A673 (cell line): ENCODE results near the gene DIPK2A. TPM values are rescaled to one million over a fixed set of nuclear protein-coding genes. Genes with fewer than 3 reads are reported as not detected.

Source experiments
- BruUV-seq: library from RNA; stranded (reverse); fragments of 400-500 nt; replicated peaks from 2 replicates; lab custom pipeline; 2021; lab: Mats Ljungman, UMichigan
- CTCF ChIA-PET: fragments of 300-600 bp; sonication (Branson Sonifier 250); formaldehyde crosslinking; loops from one replicate; lab custom pipeline; 2022; ENCODE audit warnings: antibody characterized with exemption; lab: Charles Lee
- POLR2A ChIA-PET: fragments of 300-600 bp; sonication (Branson Sonifier 250); formaldehyde crosslinking; loops from one replicate; lab custom pipeline; 2022; ENCODE audit warnings: antibody characterized with exemption; ENCODE audit not compliant: low non-redundant PET; lab: Charles Lee
- DNase-seq: peaks from one replicate; pipeline ENCODE4 v3.0.0-alpha.2; 2015; ENCODE audit warnings: low spot score
- H3K27ac ChIP-seq: fragments of 200-600 bp; sonication (generic); 2 replicates; pipeline ENCODE4 v1.5.1; 2016; ENCODE audit warnings: mixed run types, low read depth, mild to moderate bottlenecking, mixed read lengths, antibody characterized with exemption, low read length; ENCODE audit not compliant: poor library complexity, severe bottlenecking
- H3K27me3 ChIP-seq: fragments of 200-600 bp; sonication (generic); replicated peaks from 2 replicates; pipeline ENCODE4 v1.6.1; 2017; ENCODE audit warnings: mixed run types, low read depth, mild to moderate bottlenecking, mixed read lengths, antibody characterized with exemption, low read length; ENCODE audit not compliant: insufficient read depth, poor library complexity
- H3K36me3 ChIP-seq: fragments of 200-600 bp; sonication (generic); 2 replicates; pipeline ENCODE4 v1.6.1; 2016; ENCODE audit warnings: mixed run types, mild to moderate bottlenecking, mixed read lengths, antibody characterized with exemption, low read length; ENCODE audit not compliant: insufficient read depth, poor library complexity, severe bottlenecking
- H3K4me1 ChIP-seq: fragments of 200-600 bp; sonication (generic); 2 replicates; pipeline ENCODE4 v1.6.1; 2017; ENCODE audit warnings: mixed run types, mild to moderate bottlenecking, mixed read lengths, antibody characterized with exemption, low read length; ENCODE audit not compliant: insufficient read depth, poor library complexity, severe bottlenecking
- H3K4me3 ChIP-seq: fragments of 200-600 bp; sonication (generic); 2 replicates; pipeline ENCODE4 v1.5.1; 2016; ENCODE audit warnings: low read depth, mixed run types, mild to moderate bottlenecking, mixed read lengths, low read length; ENCODE audit not compliant: poor library complexity, severe bottlenecking
- H3K9me3 ChIP-seq: fragments of 200-600 bp; sonication (generic); 2 replicates; pipeline ENCODE4 v1.6.1; 2016; ENCODE audit warnings: mixed run types, low read depth, mild to moderate bottlenecking, mixed read lengths, antibody characterized with exemption, low read length; ENCODE audit not compliant: poor library complexity, severe bottlenecking
- CTCF ChIP-seq: fragments of 300-800, 200-600 bp; sonication (generic); conservative IDR thresholded peaks from 2 replicates; pipeline ENCODE4 v1.5.1; 2017; ENCODE audit warnings: low read depth, mild to moderate bottlenecking, antibody characterized with exemption, low read length, moderate library complexity, mixed read lengths
- EZH2 ChIP-seq: fragments of 200-600 bp; sonication (generic); IDR thresholded peaks from 2 replicates; pipeline ENCODE4 v1.6.1; 2017; ENCODE audit warnings: borderline replicate concordance, low read depth, mild to moderate bottlenecking, mixed read lengths, antibody characterized with exemption, low read length; ENCODE audit not compliant: poor library complexity, severe bottlenecking
- intact Hi-C: fragments of 100-400 bp; cut with micrococcal nuclease; formaldehyde crosslinking; loops from one replicate; pipeline ENCODE4 v1.10.0; 2022; ENCODE audit not compliant: unreplicated experiment
- total RNA-seq: library from RNA; stranded (reverse); gene quantifications from 2 replicates; pipeline ENCODE4 v1.2.3, GENCODE V29; 2021

Gene DIPK2A
- total RNA-seq, 1 experiment from 2014 or later, result 47.7 TPM

GRCh38 chr3:143989461-143989860, 17.8 kb downstream of the DIPK2A start:
- POLR2A ChIA-PET, result interaction anchor here (0.6 kb wide), 1 partner anchor 195 kb away, joined by 5 read pairs; no protein-coding TSS in a partner anchor
- peaks cover 3% of the 10 kb centered on the region for H3K4me1 ChIP-seq
- TF ChIP-seq EZH2 (no peak), CTCF (no peak)
- no peaks in the 10 kb centered on the region for H3K9me3 ChIP-seq
- BruUV-seq, result no TSS peak
- no peaks in the 10 kb centered on the region for H3K27me3 ChIP-seq
- no peak for DNase-seq
- intact Hi-C loops, result no loop called here
- no peak overlapping the region for H3K27ac ChIP-seq
- H3K36me3 ChIP-seq, result peaks cover 25% of the 10 kb centered on the region
- no peak overlapping the region for H3K4me3 ChIP-seq
- CTCF ChIA-PET, result no interaction called here

- ChIA-PET CTCF (no interaction called here), POLR2A (no interaction called here)
- H3K27me3 ChIP-seq, result no peaks in the 10 kb centered on the region
- no peaks in the 10 kb centered on the region for H3K9me3 ChIP-seq
- H3K27ac ChIP-seq, result no peak overlapping the region
- H3K4me1 ChIP-seq, result peaks cover 3% of the 10 kb centered on the region
- H3K4me3 ChIP-seq, result no peak overlapping the region
- BruUV-seq, result no TSS peak
- peaks cover 21% of the 10 kb centered on the region for H3K36me3 ChIP-seq
- intact Hi-C loops, result no loop called here
- TF ChIP-seq EZH2, result no peak
- TF ChIP-seq CTCF, result no peak
- no peak for DNase-seq
These were observed 20.1 kb downstream of the DIPK2A start for GRCh38 chr3:143991713-143992112.

- ChIA-PET POLR2A (no interaction called here), CTCF (no interaction called here)
- Histone ChIP-seq H3K4me1 (no peaks in the 10 kb centered on the region), H3K36me3 (no peaks in the 10 kb centered on the region), H3K27me3 (no peaks in the 10 kb centered on the region), H3K4me3 (no peak overlapping the region), H3K9me3 (no peaks in the 10 kb centered on the region), H3K27ac (no peak overlapping the region)
- intact Hi-C loops, result no loop called here
- TF ChIP-seq EZH2 (no peak), CTCF (no peak)
- no TSS peak for BruUV-seq
- no peak for DNase-seq
These were observed 26.6 kb downstream of the DIPK2A start for GRCh38 chr3:143998266-143998665.
